GM12878 (cell line): ENCODE data around the gene SNX7. TPM values are rescaled to one million over a fixed set of nuclear protein-coding genes. Genes with fewer than 3 reads are reported as not detected.

Experiments
- ATAC-seq: fragments of 200-7000 bp; cut with Tn5 transposase; 3 replicates; pipeline ENCODE4 v1.9.1; 2020; ENCODE audit warnings: mild to moderate bottlenecking, moderate library complexity
- BruUV-seq: library from RNA; stranded (reverse); fragments of 400-500 nt; replicated peaks from 2 replicates; lab custom pipeline; 2021; lab: Mats Ljungman, UMichigan
- CTCF ChIA-PET: fragments of 300-600 bp; sonication (Branson Sonifier 250); formaldehyde crosslinking; extraction: SDS; loops from one replicate; lab custom pipeline; 2021; ENCODE audit warnings: inconsistent platforms; lab: Yijun Ruan, JAX
- POLR2A ChIA-PET: fragments of 350-600 bp; formaldehyde crosslinking; extraction: SDS; loops from one replicate; lab custom pipeline; 2021; ENCODE audit warnings: inconsistent platforms; lab: Charles Lee
- RAD21 ChIA-PET: fragments of 300-600 bp; sonication (Branson Sonifier 250); formaldehyde crosslinking; loops from one replicate; lab custom pipeline; 2023; ENCODE audit warnings: antibody characterized with exemption; ENCODE audit not compliant: unreplicated experiment; lab: Charles Lee
- SMC1A ChIA-PET: fragments of 300-600 bp; sonication (Branson Sonifier 250); formaldehyde crosslinking; loops from one replicate; lab custom pipeline; 2023; ENCODE audit not compliant: unreplicated experiment, uncharacterized antibody; lab: Charles Lee
- DNase-seq: peaks from one replicate; pipeline ENCODE4 v3.0.0-alpha.2; 2011; ENCODE audit warnings: low read depth, low spot score
- FAIRE-seq: peaks from 3 replicates; lab custom pipeline; 2011; peaks lifted over from hg19 to GRCh38; lab: Jason Lieb, UNC
- H2AFZ ChIP-seq: 2 replicates; pipeline ENCODE4 v1.6.0; 2011; ENCODE audit warnings: low read depth, low read length, control low read depth; ENCODE audit not compliant: control insufficient read depth
- H3K27ac ChIP-seq: 2 replicates; pipeline ENCODE4 v1.5.1; 2011; ENCODE audit warnings: control low read depth; ENCODE audit not compliant: control insufficient read depth, insufficient read depth
- H3K27me3 ChIP-seq, 2 experiments: replicated peaks in 1 of 2; 2 replicates each; pipeline versions ENCODE4 v1.6.0 to v1.6.1; 2011; ENCODE audit warnings: low read length in 1 of 2; ENCODE audit not compliant: control insufficient read depth in 2 of 2, insufficient read depth in 2 of 2
- H3K36me3 ChIP-seq, 2 experiments: 2 replicates each; pipeline ENCODE4 v1.5.1; 2011; ENCODE audit warnings: low read length in 1 of 2; ENCODE audit not compliant: control insufficient read depth in 2 of 2, insufficient read depth in 2 of 2
- H3K4me1 ChIP-seq: 2 replicates; pipeline ENCODE4 v1.6.1; 2011; ENCODE audit warnings: mild to moderate bottlenecking, low read length, moderate library complexity, mixed read lengths; ENCODE audit not compliant: control insufficient read depth, insufficient read depth
- H3K4me2 ChIP-seq: 2 replicates; pipeline ENCODE4 v1.6.0; 2011; ENCODE audit warnings: control low read depth; ENCODE audit not compliant: control insufficient read depth, insufficient read depth
- H3K4me3 ChIP-seq: fragments of 200-600 bp; sonication (generic); 2 replicates; pipeline ENCODE4 v1.5.1; 2016
- H3K79me2 ChIP-seq: 2 replicates; pipeline ENCODE4 v1.6.0; 2011; ENCODE audit warnings: low read length; ENCODE audit not compliant: control insufficient read depth, insufficient read depth
- H3K9ac ChIP-seq: 2 replicates; pipeline ENCODE4 v1.8.0; 2011; ENCODE audit warnings: low read length, control low read depth, mixed read lengths; ENCODE audit not compliant: control insufficient read depth, insufficient read depth
- H3K9me3 ChIP-seq: replicated peaks from 3 replicates; pipeline ENCODE4 v1.5.1; 2011; ENCODE audit warnings: mild to moderate bottlenecking, low read length; ENCODE audit not compliant: control insufficient read depth, insufficient read depth
- H4K20me1 ChIP-seq: 2 replicates; pipeline ENCODE4 v1.6.0; 2011; ENCODE audit not compliant: control insufficient read depth, insufficient read depth
- CUX1 ChIP-seq: IDR thresholded peaks from 2 replicates; pipeline ENCODE4 v1.6.1; 2012; ENCODE audit warnings: improper control_type of control experiment, low read depth, low read length; ENCODE audit not compliant: insufficient replicate concordance
- E2F8 ChIP-seq: fragments of 450-650 bp; IDR thresholded peaks from 2 replicates; pipeline ENCODE4 v1.6.1; 2018; ENCODE audit warnings: mild to moderate bottlenecking, low read depth, moderate library complexity; ENCODE audit not compliant: partially characterized antibody
- KDM1A ChIP-seq: fragments of 200-600 bp; sonication (generic); IDR thresholded peaks from 2 replicates; pipeline ENCODE4 v1.6.1; 2016; ENCODE audit warnings: borderline replicate concordance
- PBX3 ChIP-seq: IDR thresholded peaks from 2 replicates; pipeline ENCODE4 v1.6.1; 2011; ENCODE audit warnings: mild to moderate bottlenecking, low read depth, low read length, moderate library complexity; ENCODE audit not compliant: insufficient replicate concordance
- TCF3 ChIP-seq: IDR thresholded peaks from 2 replicates; pipeline ENCODE4 v1.6.1; 2012; ENCODE audit warnings: low read depth, mild to moderate bottlenecking, low read length, borderline replicate concordance; ENCODE audit not compliant: insufficient read depth
- TCF7 ChIP-seq: IDR thresholded peaks from 2 replicates; pipeline ENCODE4 v1.6.1; 2014; ENCODE audit warnings: antibody characterized with exemption, borderline replicate concordance
- ZNF687 ChIP-seq: fragments of 450-650 bp; IDR thresholded peaks from 2 replicates; pipeline ENCODE4 v1.6.1; 2017; ENCODE audit warnings: mild to moderate bottlenecking, moderate library complexity
- in situ Hi-C: fragments of 300-500 bp; cut with MboI; formaldehyde crosslinking; loops from 9 replicates; pipeline ENCODE4 v1.14.3; 2018; ENCODE audit warnings: mixed read lengths
- intact Hi-C: fragments of 100-400 bp; cut with micrococcal nuclease; formaldehyde crosslinking; loops from one replicate; pipeline ENCODE4 v1.14.2; 2022; ENCODE audit not compliant: unreplicated experiment
- polyA plus RNA-seq, 11 experiments: library from polyadenylated mRNA; depleted of rRNA in 4 of 11; unstranded in 6 of 11; stranded (reverse) in 5 of 11; fragments of >200 nt; fragmentation: Nextera tagmentation in 4 of 11; fragmentation: Illumina TruSeq in 1 of 11; extraction: Ambion mirVana in 4 of 11; extraction: Trizol in 1 of 11; gene quantifications; 1 replicate in 1 of 11; 2 replicates in 10 of 11; pipeline versions ENCODE4 v1.2.1 to v1.2.3, GENCODE V29; 2011 to 2016; ENCODE audit warnings: inconsistent platforms in 2 of 11, missing spikeins in 2 of 11, low read depth in 1 of 11
- total RNA-seq, 4 experiments: library from RNA; depleted of rRNA in 3 of 4; stranded (reverse); fragments of >200 nt in 3 of 4; fragmentation: Illumina TruSeq in 1 of 4; extraction: Trizol in 1 of 4; gene quantifications; 2 replicates each; pipeline versions ENCODE4 v1.2.1 to v1.2.3, GENCODE V29; 2013 to 2021

SNX7 gene
- total and polyA plus RNA-seq, 10 of the 15 experiments (the other 5 are each of a cell fraction or from before 2014, with no cell fraction given), result 0.23 to 0.82 (median 0.34) TPM

- ATAC-seq (no peak), DNase-seq (no peak), FAIRE-seq (no peak)
- no peaks in the 10 kb centered on the region for H3K36me3 ChIP-seq
- H3K4me2 ChIP-seq, result no peak overlapping the region
- TF ChIP-seq E2F8 (no peak), TCF7 (no peak), CUX1 (no peak), TCF3 (no peak), KDM1A (no peak), ZNF687 (no peak), PBX3 (no peak)
- no peak overlapping the region for H3K4me3 ChIP-seq
- ChIA-PET RAD21 (no interaction called here), SMC1A (no interaction called here), CTCF (no interaction called here), POLR2A (no interaction called here)
- no TSS peak for BruUV-seq
- in situ Hi-C loops, result no loop called here
- no peaks in the 10 kb centered on the region for H3K4me1 ChIP-seq
- no peaks in the 10 kb centered on the region for H3K79me2 ChIP-seq
- intact Hi-C loops, result no loop called here
- no peak overlapping the region for H3K9ac ChIP-seq
- no peaks in the 10 kb centered on the region for H3K27me3 ChIP-seq
- no peak overlapping the region for H2AFZ ChIP-seq
- H4K20me1 ChIP-seq, result no peaks in the 10 kb centered on the region
- no peaks in the 10 kb centered on the region for H3K9me3 ChIP-seq
- no peak overlapping the region for H3K27ac ChIP-seq
Observed at GRCh38 chr1:98638185-98638584, 23.3 kb upstream of the SNX7 start.
